Fibroblast of lung (primary cell): ENCODE results near the gene COL1A1. TPM values are rescaled to one million over a fixed set of nuclear protein-coding genes. Genes with fewer than 3 reads are reported as not detected.

ENCODE experiments used
- DNase-seq, 2 donors: peaks; one replicate each; pipeline versions ENCODE4 v3.0.0 to v3.0.0-alpha.2; 2010; ENCODE audit warnings: low read depth in 2 of 2
- H2AFZ ChIP-seq: 2 replicates; pipeline ENCODE4 v1.5.1; 2012; ENCODE audit warnings: low read length, control low read depth, inconsistent platforms
- H3K27ac ChIP-seq: 2 replicates; pipeline ENCODE4 v1.5.1; 2011; ENCODE audit warnings: low read length, control low read depth; ENCODE audit not compliant: insufficient read depth
- H3K27me3 ChIP-seq: 2 replicates; pipeline ENCODE4 v1.5.1; 2011; ENCODE audit warnings: mild to moderate bottlenecking, low read length; ENCODE audit not compliant: control insufficient read depth, insufficient read depth
- H3K36me3 ChIP-seq: 2 replicates; pipeline ENCODE4 v1.5.1; 2011; ENCODE audit warnings: low read length; ENCODE audit not compliant: control insufficient read depth, insufficient read depth
- H3K4me1 ChIP-seq: 2 replicates; pipeline ENCODE4 v1.5.1; 2011; ENCODE audit warnings: low read length; ENCODE audit not compliant: control insufficient read depth, insufficient read depth; ENCODE audit errors: extremely low read depth
- H3K4me2 ChIP-seq: 2 replicates; pipeline ENCODE4 v1.5.1; 2011; ENCODE audit warnings: low read length, control low read depth; ENCODE audit not compliant: insufficient read depth; ENCODE audit errors: extremely low read depth
- H3K4me3 ChIP-seq, 4 experiments: fragments of 200-600 bp in 1 of 4; sonication (generic) in 1 of 4; replicated peaks in 1 of 4; 2 replicates each; pipeline ENCODE4 v1.5.1; 2011 to 2016; ENCODE audit warnings: low read length in 4 of 4, low read depth in 3 of 4, mild to moderate bottlenecking in 3 of 4, control low read depth in 2 of 4, inconsistent platforms in 1 of 4, mixed read lengths in 1 of 4; ENCODE audit not compliant: insufficient read depth in 1 of 4; ENCODE audit errors: control extremely low read depth in 1 of 4
- H3K79me2 ChIP-seq: 2 replicates; pipeline ENCODE4 v1.5.1; 2012; ENCODE audit warnings: mild to moderate bottlenecking, low read length, inconsistent platforms; ENCODE audit not compliant: control insufficient read depth, insufficient read depth
- H3K9ac ChIP-seq: 2 replicates; pipeline ENCODE4 v1.5.1; 2011; ENCODE audit warnings: mild to moderate bottlenecking, low read length, control low read depth; ENCODE audit not compliant: insufficient read depth
- H3K9me3 ChIP-seq: 2 replicates; pipeline ENCODE4 v1.5.1; 2012; ENCODE audit warnings: low read depth, low read length; ENCODE audit not compliant: control insufficient read depth, insufficient read depth
- H4K20me1 ChIP-seq: 2 replicates; pipeline ENCODE4 v1.5.1; 2011; ENCODE audit warnings: low read length; ENCODE audit not compliant: control insufficient read depth, insufficient read depth; ENCODE audit errors: extremely low read depth
- EZH2 ChIP-seq: IDR thresholded peaks from 2 replicates; pipeline ENCODE4 v1.5.1; 2012; ENCODE audit warnings: low read length, control low read depth, mild to moderate bottlenecking; ENCODE audit errors: missing control alignments
- polyA plus RNA-seq, 2 donors: library from polyadenylated mRNA; depleted of rRNA in 1 of 2; stranded (reverse) in 1 of 2; unstranded in 1 of 2; fragments of >200 nt; gene quantifications; 2 replicates each; pipeline ENCODE4 v1.2.1, GENCODE V29; 2011 to 2012; ENCODE audit warnings: missing spikeins in 1 of 2
- total RNA-seq: library from RNA; depleted of rRNA; stranded (reverse); fragments of >200 nt; gene quantifications from 2 replicates; pipeline ENCODE4 v1.2.1, GENCODE V29; 2014
- TF ChIP-seq, protein P1 (sequence below), 2 donors: IDR thresholded peaks in 1 of 2; conservative IDR thresholded peaks in 1 of 2; 1 replicate in 1 of 2; 2 replicates in 1 of 2; pipeline ENCODE4 v1.5.1; 2011 to 2012; ENCODE audit warnings: low read length in 2 of 2, control low read depth in 1 of 2, inconsistent platforms in 1 of 2, low read depth in 1 of 2, mild to moderate bottlenecking in 1 of 2

Gene COL1A1
- total and polyA plus RNA-seq, 2 donors (not counting 1 experiment from before 2014, with no cell fraction given), result 541 to 584 TPM

DNA sequence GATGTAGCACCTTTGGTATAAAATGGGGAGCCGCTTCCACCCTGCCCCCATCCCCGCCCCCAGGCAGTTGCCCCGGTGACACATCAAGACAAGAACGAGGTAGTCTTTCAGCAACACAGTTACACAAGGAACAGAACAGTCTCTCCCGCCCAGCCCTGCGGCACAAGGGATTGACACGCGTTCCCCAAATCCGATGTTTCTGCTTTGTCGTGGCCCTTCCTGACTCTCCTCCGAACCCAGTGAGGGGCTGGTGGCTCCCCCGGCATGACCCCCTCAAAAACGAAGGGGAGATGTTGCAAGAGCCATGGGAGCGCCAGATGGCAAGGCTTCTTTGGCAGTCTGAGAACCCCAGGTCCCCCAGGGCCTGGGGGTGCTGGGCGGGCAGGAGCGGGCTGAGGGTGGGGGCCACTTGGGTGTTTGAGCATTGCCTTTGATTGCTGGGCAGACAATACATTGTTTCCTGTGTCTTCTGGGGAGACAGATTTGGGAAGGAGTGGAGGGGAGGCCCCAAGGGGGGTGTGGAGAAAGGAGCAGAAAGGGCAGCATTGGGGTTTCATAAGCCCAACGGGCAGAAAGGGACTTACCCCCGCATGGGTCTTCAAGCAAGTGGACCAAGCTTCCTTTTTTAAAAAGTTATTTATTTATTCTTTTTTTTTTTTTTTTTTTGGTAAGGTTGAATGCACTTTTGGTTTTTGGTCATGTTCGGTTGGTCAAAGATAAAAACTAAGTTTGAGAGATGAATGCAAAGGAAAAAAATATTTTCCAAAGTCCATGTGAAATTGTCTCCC is 16.6 kb downstream of the COL1A1 start:
- Histone ChIP-seq H3K9me3 (no peaks in the 10 kb centered on the region), H3K9ac (no peak overlapping the region), H3K27ac (peak overlapping the region; percentile 46), H4K20me1 (peaks cover 1% of the 10 kb centered on the region), H3K4me3 (peak overlapping the region in 1 of 4 experiments; percentile 10), H2AFZ (no peak overlapping the region), H3K79me2 (peaks cover 13% of the 10 kb centered on the region), H3K4me1 (peaks cover 7% of the 10 kb centered on the region), H3K27me3 (no peaks in the 10 kb centered on the region), H3K4me2 (no peak overlapping the region), H3K36me3 (peaks cover 55% of the 10 kb centered on the region)
- no peak for TF ChIP-seq EZH2
- TF ChIP-seq, protein P1, sequence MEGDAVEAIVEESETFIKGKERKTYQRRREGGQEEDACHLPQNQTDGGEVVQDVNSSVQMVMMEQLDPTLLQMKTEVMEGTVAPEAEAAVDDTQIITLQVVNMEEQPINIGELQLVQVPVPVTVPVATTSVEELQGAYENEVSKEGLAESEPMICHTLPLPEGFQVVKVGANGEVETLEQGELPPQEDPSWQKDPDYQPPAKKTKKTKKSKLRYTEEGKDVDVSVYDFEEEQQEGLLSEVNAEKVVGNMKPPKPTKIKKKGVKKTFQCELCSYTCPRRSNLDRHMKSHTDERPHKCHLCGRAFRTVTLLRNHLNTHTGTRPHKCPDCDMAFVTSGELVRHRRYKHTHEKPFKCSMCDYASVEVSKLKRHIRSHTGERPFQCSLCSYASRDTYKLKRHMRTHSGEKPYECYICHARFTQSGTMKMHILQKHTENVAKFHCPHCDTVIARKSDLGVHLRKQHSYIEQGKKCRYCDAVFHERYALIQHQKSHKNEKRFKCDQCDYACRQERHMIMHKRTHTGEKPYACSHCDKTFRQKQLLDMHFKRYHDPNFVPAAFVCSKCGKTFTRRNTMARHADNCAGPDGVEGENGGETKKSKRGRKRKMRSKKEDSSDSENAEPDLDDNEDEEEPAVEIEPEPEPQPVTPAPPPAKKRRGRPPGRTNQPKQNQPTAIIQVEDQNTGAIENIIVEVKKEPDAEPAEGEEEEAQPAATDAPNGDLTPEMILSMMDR (conservative IDR thresholded peaks at IDR 0.05 in 1 of 2, IDR thresholded peaks at IDR 0.05 in 1 of 2; ENCODE audit: low read depth in 1 of 2, low read length in 2 of 2), result no peak
- DNase-seq, result peak; percentile 65

DNA sequence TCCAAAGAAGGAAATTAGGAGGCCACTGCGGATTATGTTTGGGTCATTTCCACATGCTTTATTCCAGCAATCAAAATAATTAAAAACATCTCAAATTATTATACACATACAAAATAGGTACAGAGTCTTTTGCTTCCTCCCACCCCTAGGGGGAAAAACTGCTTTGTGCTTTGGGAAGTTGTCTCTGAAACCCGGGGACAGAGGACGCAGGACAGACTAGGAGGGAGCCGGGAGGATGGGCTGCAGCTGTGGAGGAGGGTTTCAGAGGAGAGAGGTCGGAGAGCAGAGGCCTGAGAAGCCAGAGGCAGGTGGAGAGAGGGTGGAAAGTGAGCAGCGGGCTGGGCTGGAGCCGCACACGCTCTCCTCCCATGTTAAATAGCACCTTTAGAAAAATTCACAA is 17.4 kb downstream of the COL1A1 start:
- no peak overlapping the region for H3K4me3 ChIP-seq
- peaks cover 1% of the 10 kb centered on the region for H4K20me1 ChIP-seq
- H3K36me3 ChIP-seq, result peaks cover 48% of the 10 kb centered on the region
- H2AFZ ChIP-seq, result no peak overlapping the region
- H3K79me2 ChIP-seq, result peaks cover 9% of the 10 kb centered on the region
- H3K4me1 ChIP-seq, result peaks cover 7% of the 10 kb centered on the region
- no peaks in the 10 kb centered on the region for H3K27me3 ChIP-seq
- H3K4me2 ChIP-seq, result no peak overlapping the region
- H3K27ac ChIP-seq, result peak overlapping the region; percentile 40
- no peaks in the 10 kb centered on the region for H3K9me3 ChIP-seq
- DNase-seq, result peak in 1 of 2 donors; percentile 41
- no peak overlapping the region for H3K9ac ChIP-seq
- no peak for TF ChIP-seq EZH2
- TF ChIP-seq, protein P1 (conservative IDR thresholded peaks at IDR 0.05 in 1 of 2, IDR thresholded peaks at IDR 0.05 in 1 of 2; ENCODE audit: low read depth in 1 of 2, low read length in 2 of 2), result peak; percentile 25 to 49

DNA sequence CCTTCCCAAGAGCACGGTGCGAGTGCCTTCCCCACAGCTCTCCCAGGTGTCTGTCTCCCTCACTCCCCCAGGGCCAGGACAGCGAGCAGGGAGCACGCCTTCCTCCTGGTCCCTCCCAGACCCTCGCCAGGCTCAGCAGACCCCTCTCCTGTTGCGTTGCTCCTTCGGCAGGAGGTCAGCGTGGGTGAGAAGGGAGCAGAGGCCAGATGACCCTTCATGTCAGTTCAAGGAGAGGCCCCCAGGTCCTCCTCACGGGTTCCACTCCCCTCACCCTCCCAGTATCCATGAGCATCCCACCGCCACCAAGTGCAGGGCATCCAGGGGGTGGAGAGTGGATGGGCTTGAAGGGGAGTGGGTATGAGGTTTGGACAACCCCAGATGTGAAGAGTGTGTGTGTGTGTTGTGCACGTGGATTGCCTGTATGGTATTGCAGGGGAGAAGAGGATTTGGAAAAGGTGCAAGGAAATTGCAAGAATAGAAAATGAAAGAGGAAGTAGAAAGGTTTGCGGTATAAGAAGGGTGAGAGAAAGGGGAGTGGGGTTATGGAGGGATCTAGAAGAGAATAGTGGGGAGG is 17.9 kb downstream of the COL1A1 start:
- peak; percentile 56 to 67 for DNase-seq
- Histone ChIP-seq H3K27me3 (no peaks in the 10 kb centered on the region), H3K27ac (peak overlapping the region; percentile 40), H3K4me2 (no peak overlapping the region), H2AFZ (no peak overlapping the region), H3K9me3 (no peaks in the 10 kb centered on the region), H3K79me2 (peaks cover 3% of the 10 kb centered on the region), H3K9ac (no peak overlapping the region), H3K36me3 (peaks cover 42% of the 10 kb centered on the region), H3K4me3 (no peak overlapping the region), H3K4me1 (peaks cover 9% of the 10 kb centered on the region), H4K20me1 (peaks cover 1% of the 10 kb centered on the region)
- TF ChIP-seq EZH2, result no peak
- TF ChIP-seq, protein P1 (conservative IDR thresholded peaks at IDR 0.05 in 1 of 2, IDR thresholded peaks at IDR 0.05 in 1 of 2; ENCODE audit: low read depth in 1 of 2, low read length in 2 of 2), result no peak
